ENCODE measurements around the gene TCEAL1. TPM values are rescaled to one million over a fixed set of nuclear protein-coding genes. Genes with fewer than 3 reads are reported as not detected.

Gene TCEAL1
- total and polyA plus RNA-seq, 2 of the 13 experiments (the other 11 are each of a cell fraction or from before 2014, with no cell fraction given), result 11.2 to 14.8 TPM

GRCh38 chrX:103629318-103630170 lies 769 bp downstream of the TCEAL1 start (continued):
- TF ChIP-seq, protein P1, sequence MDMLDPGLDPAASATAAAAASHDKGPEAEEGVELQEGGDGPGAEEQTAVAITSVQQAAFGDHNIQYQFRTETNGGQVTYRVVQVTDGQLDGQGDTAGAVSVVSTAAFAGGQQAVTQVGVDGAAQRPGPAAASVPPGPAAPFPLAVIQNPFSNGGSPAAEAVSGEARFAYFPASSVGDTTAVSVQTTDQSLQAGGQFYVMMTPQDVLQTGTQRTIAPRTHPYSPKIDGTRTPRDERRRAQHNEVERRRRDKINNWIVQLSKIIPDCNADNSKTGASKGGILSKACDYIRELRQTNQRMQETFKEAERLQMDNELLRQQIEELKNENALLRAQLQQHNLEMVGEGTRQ (IDR thresholded peaks at IDR 0.05; ENCODE audit: low read depth, low read length), result no peak
- TF ChIP-seq, protein P1 (CRISPR knock-in tag; IDR thresholded peaks at IDR 0.05; ENCODE audit: borderline replicate concordance), result no peak
- TF ChIP-seq TBP (CRISPR knock-in tag; IDR thresholded peaks at IDR 0.05), result no peak
- no peak for TF ChIP-seq AHR (CRISPR knock-in tag; IDR thresholded peaks at IDR 0.05)
- no peak for TF ChIP-seq GABPA (IDR thresholded peaks at IDR 0.05; ENCODE audit: low read depth, low read length)
- no peak for TF ChIP-seq GABPA (CRISPR knock-in tag; IDR thresholded peaks at IDR 0.05; ENCODE audit: low read depth)
- TF ChIP-seq, protein P2, sequence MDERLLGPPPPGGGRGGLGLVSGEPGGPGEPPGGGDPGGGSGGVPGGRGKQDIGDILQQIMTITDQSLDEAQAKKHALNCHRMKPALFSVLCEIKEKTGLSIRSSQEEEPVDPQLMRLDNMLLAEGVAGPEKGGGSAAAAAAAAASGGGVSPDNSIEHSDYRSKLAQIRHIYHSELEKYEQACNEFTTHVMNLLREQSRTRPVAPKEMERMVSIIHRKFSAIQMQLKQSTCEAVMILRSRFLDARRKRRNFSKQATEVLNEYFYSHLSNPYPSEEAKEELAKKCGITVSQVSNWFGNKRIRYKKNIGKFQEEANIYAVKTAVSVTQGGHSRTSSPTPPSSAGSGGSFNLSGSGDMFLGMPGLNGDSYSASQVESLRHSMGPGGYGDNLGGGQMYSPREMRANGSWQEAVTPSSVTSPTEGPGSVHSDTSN (CRISPR knock-in tag; IDR thresholded peaks at IDR 0.05), result no peak
- TF ChIP-seq NR2F6 (IDR thresholded peaks at IDR 0.05), result no peak
- no peak for TF ChIP-seq NR2F6 (CRISPR knock-in tag; IDR thresholded peaks at IDR 0.05)
- TF ChIP-seq IRF1 (CRISPR knock-in tag; IDR thresholded peaks at IDR 0.05; ENCODE audit: low read depth), result no peak
- TF ChIP-seq, protein P3, sequence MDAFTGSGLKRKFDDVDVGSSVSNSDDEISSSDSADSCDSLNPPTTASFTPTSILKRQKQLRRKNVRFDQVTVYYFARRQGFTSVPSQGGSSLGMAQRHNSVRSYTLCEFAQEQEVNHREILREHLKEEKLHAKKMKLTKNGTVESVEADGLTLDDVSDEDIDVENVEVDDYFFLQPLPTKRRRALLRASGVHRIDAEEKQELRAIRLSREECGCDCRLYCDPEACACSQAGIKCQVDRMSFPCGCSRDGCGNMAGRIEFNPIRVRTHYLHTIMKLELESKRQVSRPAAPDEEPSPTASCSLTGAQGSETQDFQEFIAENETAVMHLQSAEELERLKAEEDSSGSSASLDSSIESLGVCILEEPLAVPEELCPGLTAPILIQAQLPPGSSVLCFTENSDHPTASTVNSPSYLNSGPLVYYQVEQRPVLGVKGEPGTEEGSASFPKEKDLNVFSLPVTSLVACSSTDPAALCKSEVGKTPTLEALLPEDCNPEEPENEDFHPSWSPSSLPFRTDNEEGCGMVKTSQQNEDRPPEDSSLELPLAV (CRISPR knock-in tag; conservative IDR thresholded peaks at IDR 0.05; ENCODE audit: low read depth), result no peak
- TF ChIP-seq, protein P4, sequence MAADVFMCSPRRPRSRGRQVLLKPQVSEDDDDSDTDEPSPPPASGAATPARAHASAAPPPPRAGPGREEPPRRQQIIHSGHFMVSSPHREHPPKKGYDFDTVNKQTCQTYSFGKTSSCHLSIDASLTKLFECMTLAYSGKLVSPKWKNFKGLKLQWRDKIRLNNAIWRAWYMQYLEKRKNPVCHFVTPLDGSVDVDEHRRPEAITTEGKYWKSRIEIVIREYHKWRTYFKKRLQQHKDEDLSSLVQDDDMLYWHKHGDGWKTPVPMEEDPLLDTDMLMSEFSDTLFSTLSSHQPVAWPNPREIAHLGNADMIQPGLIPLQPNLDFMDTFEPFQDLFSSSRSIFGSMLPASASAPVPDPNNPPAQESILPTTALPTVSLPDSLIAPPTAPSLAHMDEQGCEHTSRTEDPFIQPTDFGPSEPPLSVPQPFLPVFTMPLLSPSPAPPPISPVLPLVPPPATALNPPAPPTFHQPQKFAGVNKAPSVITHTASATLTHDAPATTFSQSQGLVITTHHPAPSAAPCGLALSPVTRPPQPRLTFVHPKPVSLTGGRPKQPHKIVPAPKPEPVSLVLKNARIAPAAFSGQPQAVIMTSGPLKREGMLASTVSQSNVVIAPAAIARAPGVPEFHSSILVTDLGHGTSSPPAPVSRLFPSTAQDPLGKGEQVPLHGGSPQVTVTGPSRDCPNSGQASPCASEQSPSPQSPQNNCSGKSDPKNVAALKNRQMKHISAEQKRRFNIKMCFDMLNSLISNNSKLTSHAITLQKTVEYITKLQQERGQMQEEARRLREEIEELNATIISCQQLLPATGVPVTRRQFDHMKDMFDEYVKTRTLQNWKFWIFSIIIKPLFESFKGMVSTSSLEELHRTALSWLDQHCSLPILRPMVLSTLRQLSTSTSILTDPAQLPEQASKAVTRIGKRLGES (CRISPR knock-in tag; IDR thresholded peaks at IDR 0.05; ENCODE audit: borderline replicate concordance), result no peak
- peak; percentile 57; the same call in 1 of the 2 replicates for TF ChIP-seq POLR2G (IDR thresholded peaks at IDR 0.05; ENCODE audit: low read depth, low read length)
- TF ChIP-seq ZNF281 (CRISPR knock-in tag; IDR thresholded peaks at IDR 0.05; ENCODE audit: borderline replicate concordance), result peak; percentile 47; the same call in 1 of the 2 replicates
- no peak; the same call in 1 of the 2 replicates for TF ChIP-seq HNF1B (CRISPR knock-in tag; IDR thresholded peaks at IDR 0.05)
